GM06990 (cell line): ENCODE data around the gene EME1.

ENCODE experiments used
- DNase-seq: peaks from one replicate; pipeline ENCODE4 v3.0.0-alpha.2; 2011; ENCODE audit not compliant: insufficient read length; ENCODE audit errors: extremely low read depth
- H3K27me3 ChIP-seq: replicated peaks from 2 replicates; pipeline ENCODE4 v1.6.0; 2011; ENCODE audit warnings: low read length; ENCODE audit not compliant: control insufficient read depth, insufficient read depth
- H3K36me3 ChIP-seq: 2 replicates; pipeline ENCODE4 v1.5.1; 2011; ENCODE audit warnings: low read length; ENCODE audit not compliant: control insufficient read depth, insufficient read depth
- H3K4me3 ChIP-seq: replicated peaks from 2 replicates; pipeline ENCODE4 v1.5.1; 2011; ENCODE audit warnings: low read depth, mild to moderate bottlenecking, control low read depth, low read length
- TF ChIP-seq, protein P1 (sequence below): IDR thresholded peaks from 2 replicates; pipeline ENCODE4 v1.5.1; 2011; ENCODE audit warnings: low read length, control low read depth, mild to moderate bottlenecking, inconsistent platforms; ENCODE audit not compliant: insufficient read depth, poor library complexity, severe bottlenecking

EME1 gene

DNA sequence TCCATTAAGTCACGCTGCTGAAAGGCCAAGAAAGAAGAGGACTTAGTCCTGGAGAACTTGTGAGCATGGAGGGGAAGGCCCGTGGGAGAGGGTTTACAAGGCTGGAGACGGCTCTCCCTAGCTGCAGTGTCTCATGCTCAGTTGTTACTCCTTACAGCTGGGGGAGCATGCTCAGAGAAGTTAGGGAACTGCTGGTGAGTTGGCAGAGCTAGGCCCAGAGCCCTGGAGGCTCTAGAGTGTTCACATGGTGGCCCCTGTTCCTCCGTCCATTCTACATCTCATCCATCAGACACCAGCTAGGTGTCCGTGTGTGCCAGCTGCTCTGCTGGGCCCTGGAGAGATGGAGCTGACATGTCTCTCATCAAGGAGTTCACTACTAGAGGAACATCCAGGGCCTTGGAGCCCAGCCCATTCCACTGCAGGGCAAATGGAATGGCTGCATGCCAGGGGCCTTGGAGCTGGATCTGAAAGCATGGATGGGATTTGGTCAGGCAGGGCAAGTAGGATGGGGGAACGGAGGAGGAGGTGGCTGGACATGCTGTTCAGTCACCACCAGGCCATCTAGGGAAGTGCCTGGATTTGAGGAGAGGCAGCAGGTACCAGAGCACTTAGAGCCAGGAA lies 20.8 kb upstream of the EME1 start:
- H3K36me3 ChIP-seq: peaks cover 22% of the 10 kb centered on the region
- TF ChIP-seq, protein P1, sequence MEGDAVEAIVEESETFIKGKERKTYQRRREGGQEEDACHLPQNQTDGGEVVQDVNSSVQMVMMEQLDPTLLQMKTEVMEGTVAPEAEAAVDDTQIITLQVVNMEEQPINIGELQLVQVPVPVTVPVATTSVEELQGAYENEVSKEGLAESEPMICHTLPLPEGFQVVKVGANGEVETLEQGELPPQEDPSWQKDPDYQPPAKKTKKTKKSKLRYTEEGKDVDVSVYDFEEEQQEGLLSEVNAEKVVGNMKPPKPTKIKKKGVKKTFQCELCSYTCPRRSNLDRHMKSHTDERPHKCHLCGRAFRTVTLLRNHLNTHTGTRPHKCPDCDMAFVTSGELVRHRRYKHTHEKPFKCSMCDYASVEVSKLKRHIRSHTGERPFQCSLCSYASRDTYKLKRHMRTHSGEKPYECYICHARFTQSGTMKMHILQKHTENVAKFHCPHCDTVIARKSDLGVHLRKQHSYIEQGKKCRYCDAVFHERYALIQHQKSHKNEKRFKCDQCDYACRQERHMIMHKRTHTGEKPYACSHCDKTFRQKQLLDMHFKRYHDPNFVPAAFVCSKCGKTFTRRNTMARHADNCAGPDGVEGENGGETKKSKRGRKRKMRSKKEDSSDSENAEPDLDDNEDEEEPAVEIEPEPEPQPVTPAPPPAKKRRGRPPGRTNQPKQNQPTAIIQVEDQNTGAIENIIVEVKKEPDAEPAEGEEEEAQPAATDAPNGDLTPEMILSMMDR: no peak
- no peak for DNase-seq

DNA sequence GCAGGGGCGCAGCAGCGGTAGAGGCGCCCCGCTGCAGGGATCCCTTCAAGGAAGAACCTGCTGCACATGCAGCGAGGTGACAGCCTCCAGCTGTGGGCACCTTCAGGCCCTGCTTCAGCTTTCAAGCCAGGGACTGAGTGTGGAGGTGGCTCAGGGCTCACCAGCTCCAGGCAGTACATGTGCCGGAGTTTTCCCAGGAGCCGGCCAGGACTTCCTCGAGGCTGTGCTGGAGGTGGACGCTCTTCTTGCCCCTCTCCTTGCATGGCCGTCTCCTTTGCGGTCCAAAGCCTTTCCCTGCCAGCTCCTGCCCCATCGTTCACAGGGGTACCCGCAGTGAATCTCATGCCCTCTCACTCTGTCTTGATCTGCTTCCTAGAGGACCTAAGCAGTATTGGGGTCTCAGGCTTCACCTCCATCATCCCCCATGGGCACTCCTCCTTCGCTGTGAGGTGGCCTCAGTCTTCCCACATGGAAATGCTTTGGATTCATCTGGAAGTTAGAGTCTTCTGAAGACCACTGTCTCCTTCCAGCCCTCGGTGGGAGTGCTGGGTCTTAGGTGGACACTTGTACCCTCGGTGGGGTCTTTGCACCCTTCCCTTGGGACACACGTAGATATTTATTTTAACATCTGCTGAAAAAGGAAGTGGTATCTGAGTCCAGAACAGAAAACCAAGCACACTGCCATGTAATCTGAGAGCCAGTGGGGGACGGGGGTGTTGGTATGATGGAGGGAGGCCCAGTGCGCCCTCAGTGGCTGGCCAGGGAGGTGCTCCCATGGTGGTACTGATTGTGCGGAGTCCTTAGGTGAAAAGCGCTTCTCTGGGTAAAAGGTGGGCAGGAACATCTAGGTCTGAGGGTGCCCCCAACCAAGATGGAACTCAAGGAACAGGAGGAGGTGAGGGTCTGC lies 20.1 kb upstream of the EME1 start:
- Histone ChIP-seq H3K4me3 (no peak overlapping the region), H3K36me3 (peaks cover 24% of the 10 kb centered on the region), H3K27me3 (no peaks in the 10 kb centered on the region)
- no peak for DNase-seq
- TF ChIP-seq, protein P1: no peak

More for the DNA sequence above, 20.8 kb upstream of the EME1 start:
- Histone ChIP-seq H3K27me3 (no peaks in the 10 kb centered on the region), H3K4me3 (no peak overlapping the region)

DNA sequence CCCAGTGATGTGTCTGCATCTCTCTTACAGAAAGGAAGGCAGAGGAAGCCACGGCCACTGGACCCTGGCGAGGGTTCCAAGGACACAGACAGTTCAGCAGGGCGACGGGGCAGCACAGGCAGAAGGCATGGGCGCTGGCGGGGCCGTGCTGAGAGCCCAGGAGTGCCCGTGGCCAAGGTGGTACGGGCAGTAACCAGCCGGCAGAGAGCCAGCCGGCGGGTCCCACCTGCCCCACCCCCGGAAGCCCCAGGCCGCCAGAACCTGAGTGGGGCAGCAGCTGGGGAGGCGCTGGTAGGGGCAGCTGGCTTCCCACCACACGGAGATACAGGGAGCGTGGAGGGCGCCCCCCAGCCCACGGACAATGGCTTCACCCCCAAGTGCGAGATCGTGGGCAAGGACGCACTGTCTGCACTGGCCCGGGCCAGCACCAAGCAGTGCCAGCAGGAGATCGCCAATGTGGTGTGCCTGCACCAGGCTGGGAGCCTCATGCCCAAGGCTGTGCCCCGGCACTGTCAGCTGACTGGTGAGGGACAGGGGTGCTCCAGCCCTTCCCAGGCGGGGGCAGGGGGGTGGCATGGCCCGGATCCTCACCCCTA lies 19.3 kb upstream of the EME1 start:
- no peak for DNase-seq
- Histone ChIP-seq H3K36me3 (peaks cover 26% of the 10 kb centered on the region), H3K4me3 (no peak overlapping the region), H3K27me3 (no peaks in the 10 kb centered on the region)
- TF ChIP-seq, protein P1: no peak

DNA sequence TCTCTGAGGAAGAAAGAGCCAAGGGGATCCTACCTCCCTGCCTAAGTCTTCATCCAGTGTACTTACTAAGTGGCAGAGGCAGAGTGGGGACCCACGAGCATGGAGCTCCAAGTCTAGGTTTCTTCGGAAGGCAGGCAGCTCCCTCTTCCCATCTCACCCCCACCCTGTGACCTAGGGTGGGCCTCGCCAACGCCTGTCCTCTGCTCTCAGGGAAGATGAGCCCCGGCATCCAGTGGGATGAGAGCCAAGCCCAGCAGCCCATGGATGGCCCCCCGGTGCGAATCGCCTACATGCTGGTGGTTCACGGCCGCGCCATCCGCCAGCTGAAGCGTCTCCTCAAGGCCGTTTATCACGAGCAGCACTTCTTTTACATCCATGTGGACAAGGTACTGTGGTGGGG lies 18.8 kb upstream of the EME1 start:
- TF ChIP-seq, protein P1: no peak
- peaks cover 26% of the 10 kb centered on the region for H3K36me3 ChIP-seq
- no peaks in the 10 kb centered on the region for H3K27me3 ChIP-seq

DNA sequence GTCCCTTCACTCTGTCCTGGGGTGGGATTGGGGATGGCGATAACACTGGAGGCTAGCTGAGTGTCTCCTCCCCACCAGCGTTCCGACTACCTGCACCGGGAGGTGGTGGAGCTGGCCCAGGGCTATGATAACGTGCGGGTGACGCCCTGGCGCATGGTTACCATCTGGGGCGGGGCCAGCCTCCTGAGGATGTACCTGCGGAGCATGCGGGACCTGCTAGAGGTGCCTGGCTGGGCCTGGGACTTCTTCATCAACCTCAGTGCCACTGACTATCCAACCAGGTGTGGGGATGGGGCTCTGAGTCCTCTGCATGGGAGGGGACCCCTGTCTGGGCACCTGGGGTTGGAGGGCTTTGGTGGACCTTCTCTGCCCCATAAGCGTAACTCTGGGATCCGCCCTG lies 18.3 kb upstream of the EME1 start:
- H3K27me3 ChIP-seq: no peaks in the 10 kb centered on the region
- TF ChIP-seq, protein P1: no peak
- peaks cover 29% of the 10 kb centered on the region for H3K36me3 ChIP-seq
- no peak overlapping the region for H3K4me3 ChIP-seq
- no peak for DNase-seq

More for the DNA sequence above, 18.8 kb upstream of the EME1 start:
- DNase-seq: no peak
- no peak overlapping the region for H3K4me3 ChIP-seq
